ENCODE measurements around the gene FILIP1L.

FILIP1L gene

GRCh38 chr3:99873269-99874102 lies 240.8 kb downstream of the FILIP1L start:
- Histone ChIP-seq H3K27me3 (ENCODE audit: low read depth, low read length) (no peaks in the 10 kb centered on the region), H3K4me1 (ENCODE audit: control insufficient read depth in 1 of 2, insufficient read depth in 2 of 2, low read length in 2 of 2) (peaks cover 10 to 43% of the 10 kb centered on the region in 2 donors), H3K27ac (ENCODE audit: low read length) (peak overlapping the region; percentile 98), H3K9me3 (ENCODE audit: control insufficient read depth in 1 of 2, low read length in 2 of 2) (no peaks in the 10 kb centered on the region), H3K36me3 (ENCODE audit: control insufficient read depth in 1 of 2, insufficient read depth in 2 of 2, low read length in 2 of 2) (peaks cover 4 to 8% of the 10 kb centered on the region in 2 donors), H3K4me3 (ENCODE audit: low read depth in 1 of 2, low read length in 2 of 2) (peak overlapping the region; percentile 78 to 86)

GRCh38 chr3:99872923-99873254 lies 241.4 kb downstream of the FILIP1L start:
- H3K27ac ChIP-seq (ENCODE audit: low read length) = peak overlapping the region; percentile 98
- H3K4me1 ChIP-seq (ENCODE audit: control insufficient read depth in 1 of 2, insufficient read depth in 2 of 2, low read length in 2 of 2) = peaks cover 14 to 49% of the 10 kb centered on the region in 2 donors
- H3K27me3 ChIP-seq (ENCODE audit: low read depth, low read length) = no peaks in the 10 kb centered on the region
- no peaks in the 10 kb centered on the region for H3K9me3 ChIP-seq (ENCODE audit: control insufficient read depth in 1 of 2, low read length in 2 of 2)
- peaks cover 6 to 8% of the 10 kb centered on the region in 2 donors for H3K36me3 ChIP-seq (ENCODE audit: control insufficient read depth in 1 of 2, insufficient read depth in 2 of 2, low read length in 2 of 2)
- H3K4me3 ChIP-seq (ENCODE audit: low read depth in 1 of 2, low read length in 2 of 2) = peak overlapping the region; percentile 78 to 86

GRCh38 chr3:99871231-99872045 lies 242.9 kb downstream of the FILIP1L start:
- no peaks in the 10 kb centered on the region for H3K27me3 ChIP-seq (ENCODE audit: low read depth, low read length)
- peaks cover 9 to 16% of the 10 kb centered on the region in 2 donors for H3K36me3 ChIP-seq (ENCODE audit: control insufficient read depth in 1 of 2, insufficient read depth in 2 of 2, low read length in 2 of 2)
- peak overlapping the region; percentile 78 to 86 for H3K4me3 ChIP-seq (ENCODE audit: low read depth in 1 of 2, low read length in 2 of 2)
- H3K4me1 ChIP-seq (ENCODE audit: control insufficient read depth in 1 of 2, insufficient read depth in 2 of 2, low read length in 2 of 2) = peaks cover 14 to 63% of the 10 kb centered on the region in 2 donors
- H3K9me3 ChIP-seq (ENCODE audit: control insufficient read depth in 1 of 2, low read length in 2 of 2) = no peaks in the 10 kb centered on the region
- H3K27ac ChIP-seq (ENCODE audit: low read length) = peak overlapping the region; percentile 98

GRCh38 chr3:99870712-99871111 lies 243.6 kb downstream of the FILIP1L start:
- Histone ChIP-seq H3K27ac (ENCODE audit: low read length) (peak overlapping the region; percentile 98), H3K9me3 (ENCODE audit: control insufficient read depth in 1 of 2, low read length in 2 of 2) (no peaks in the 10 kb centered on the region), H3K27me3 (ENCODE audit: low read depth, low read length) (no peaks in the 10 kb centered on the region), H3K36me3 (ENCODE audit: control insufficient read depth in 1 of 2, insufficient read depth in 2 of 2, low read length in 2 of 2) (peaks cover 9 to 20% of the 10 kb centered on the region in 2 donors), H3K4me1 (ENCODE audit: control insufficient read depth in 1 of 2, insufficient read depth in 2 of 2, low read length in 2 of 2) (peaks cover 14 to 70% of the 10 kb centered on the region in 2 donors), H3K4me3 (ENCODE audit: low read depth in 1 of 2, low read length in 2 of 2) (peak overlapping the region; percentile 78 to 86)

GRCh38 chr3:99869621-99870020 lies 244.7 kb downstream of the FILIP1L start:
- Histone ChIP-seq H3K4me1 (ENCODE audit: control insufficient read depth in 1 of 2, insufficient read depth in 2 of 2, low read length in 2 of 2) (peaks cover 14 to 78% of the 10 kb centered on the region in 2 donors), H3K27ac (ENCODE audit: low read length) (peak overlapping the region; percentile 98), H3K36me3 (ENCODE audit: control insufficient read depth in 1 of 2, insufficient read depth in 2 of 2, low read length in 2 of 2) (peaks cover 11 to 20% of the 10 kb centered on the region in 2 donors), H3K4me3 (ENCODE audit: low read depth in 1 of 2, low read length in 2 of 2) (peak overlapping the region in 1 of 2 donors; percentile 9), H3K9me3 (ENCODE audit: control insufficient read depth in 1 of 2, low read length in 2 of 2) (no peaks in the 10 kb centered on the region), H3K27me3 (ENCODE audit: low read depth, low read length) (no peaks in the 10 kb centered on the region)

GRCh38 chr3:99868311-99868646 lies 246.0 kb downstream of the FILIP1L start:
- Histone ChIP-seq H3K36me3 (ENCODE audit: control insufficient read depth in 1 of 2, insufficient read depth in 2 of 2, low read length in 2 of 2) (peaks cover 22 to 26% of the 10 kb centered on the region in 2 donors), H3K27ac (ENCODE audit: low read length) (peak overlapping the region; percentile 98), H3K4me1 (ENCODE audit: control insufficient read depth in 1 of 2, insufficient read depth in 2 of 2, low read length in 2 of 2) (peaks cover 14 to 88% of the 10 kb centered on the region in 2 donors), H3K27me3 (ENCODE audit: low read depth, low read length) (no peaks in the 10 kb centered on the region), H3K9me3 (ENCODE audit: control insufficient read depth in 1 of 2, low read length in 2 of 2) (no peaks in the 10 kb centered on the region), H3K4me3 (ENCODE audit: low read depth in 1 of 2, low read length in 2 of 2) (peak overlapping the region in 1 of 2 donors; percentile 6)

GRCh38 chr3:99867594-99868310 lies 246.5 kb downstream of the FILIP1L start:
- Histone ChIP-seq H3K4me1 (ENCODE audit: control insufficient read depth in 1 of 2, insufficient read depth in 2 of 2, low read length in 2 of 2) (peaks cover 14 to 92% of the 10 kb centered on the region in 2 donors), H3K9me3 (ENCODE audit: control insufficient read depth in 1 of 2, low read length in 2 of 2) (no peaks in the 10 kb centered on the region), H3K36me3 (ENCODE audit: control insufficient read depth in 1 of 2, insufficient read depth in 2 of 2, low read length in 2 of 2) (peaks cover 23 to 31% of the 10 kb centered on the region in 2 donors), H3K27me3 (ENCODE audit: low read depth, low read length) (no peaks in the 10 kb centered on the region), H3K27ac (ENCODE audit: low read length) (peak overlapping the region; percentile 98), H3K4me3 (ENCODE audit: low read depth in 1 of 2, low read length in 2 of 2) (peak overlapping the region in 1 of 2 donors; percentile 6)

- Histone ChIP-seq H3K4me3 (ENCODE audit: low read depth in 1 of 2, low read length in 2 of 2) (peak overlapping the region in 1 of 2 donors; percentile 6), H3K27me3 (ENCODE audit: low read depth, low read length) (no peaks in the 10 kb centered on the region), H3K4me1 (ENCODE audit: control insufficient read depth in 1 of 2, insufficient read depth in 2 of 2, low read length in 2 of 2) (peaks cover 15 to 91% of the 10 kb centered on the region in 2 donors), H3K27ac (ENCODE audit: low read length) (peak overlapping the region; percentile 98), H3K36me3 (ENCODE audit: control insufficient read depth in 1 of 2, insufficient read depth in 2 of 2, low read length in 2 of 2) (peaks cover 31 to 40% of the 10 kb centered on the region in 2 donors), H3K9me3 (ENCODE audit: control insufficient read depth in 1 of 2, low read length in 2 of 2) (no peaks in the 10 kb centered on the region)
Measured at GRCh38 chr3:99866261-99866761, 248.0 kb downstream of the FILIP1L start.

GRCh38 chr3:99865321-99865720 lies 249.0 kb downstream of the FILIP1L start:
- Histone ChIP-seq H3K4me3 (ENCODE audit: low read depth in 1 of 2, low read length in 2 of 2) (no peak overlapping the region), H3K4me1 (ENCODE audit: control insufficient read depth in 1 of 2, insufficient read depth in 2 of 2, low read length in 2 of 2) (peaks cover 18 to 91% of the 10 kb centered on the region in 2 donors), H3K36me3 (ENCODE audit: control insufficient read depth in 1 of 2, insufficient read depth in 2 of 2, low read length in 2 of 2) (peaks cover 32 to 40% of the 10 kb centered on the region in 2 donors), H3K9me3 (ENCODE audit: control insufficient read depth in 1 of 2, low read length in 2 of 2) (no peaks in the 10 kb centered on the region), H3K27ac (ENCODE audit: low read length) (no peak overlapping the region), H3K27me3 (ENCODE audit: low read depth, low read length) (no peaks in the 10 kb centered on the region)

- no peaks in the 10 kb centered on the region for H3K27me3 ChIP-seq (ENCODE audit: low read depth, low read length)
- H3K9me3 ChIP-seq (ENCODE audit: control insufficient read depth in 1 of 2, low read length in 2 of 2) = no peaks in the 10 kb centered on the region
- peaks cover 21 to 86% of the 10 kb centered on the region in 2 donors for H3K4me1 ChIP-seq (ENCODE audit: control insufficient read depth in 1 of 2, insufficient read depth in 2 of 2, low read length in 2 of 2)
- no peak overlapping the region for H3K4me3 ChIP-seq (ENCODE audit: low read depth in 1 of 2, low read length in 2 of 2)
- H3K27ac ChIP-seq (ENCODE audit: low read length) = peak overlapping the region; percentile 36
- peaks cover 34 to 38% of the 10 kb centered on the region in 2 donors for H3K36me3 ChIP-seq (ENCODE audit: control insufficient read depth in 1 of 2, insufficient read depth in 2 of 2, low read length in 2 of 2)
Measured at GRCh38 chr3:99864289-99864688, 250.0 kb downstream of the FILIP1L start.

Data from muscle layer of duodenum (tissue), 2 donors.